GM10248 (cell line): ENCODE data around the gene ZNF25.
"Not testable (repeated sequence)": the region's sequence is repeated elsewhere in the genome, so short reads cannot be mapped to it uniquely, and the experiment has no call there.

Source experiments
- CTCF ChIA-PET: fragments of 300-600 bp; sonication (Branson Sonifier 250); formaldehyde crosslinking; extraction: SDS; loops from one replicate; lab custom pipeline; 2021; ENCODE audit warnings: antibody characterized with exemption; lab: Yijun Ruan, JAX
- POLR2A ChIA-PET: fragments of 350-650 bp; sonication (Branson Sonifier 250); formaldehyde crosslinking; extraction: SDS; loops from one replicate; lab custom pipeline; 2020; ENCODE audit warnings: antibody characterized with exemption; lab: Yijun Ruan, JAX
- DNase-seq: peaks from one replicate; pipeline ENCODE4 v3.0.0; 2012; ENCODE audit errors: extremely low spot score
- TF ChIP-seq, protein P1 (sequence below): IDR thresholded peaks from 2 replicates; pipeline ENCODE4 v1.5.1; 2012; ENCODE audit warnings: mild to moderate bottlenecking, low read depth; ENCODE audit errors: extremely low read depth, missing control alignments, control extremely low read depth

ZNF25 gene

GRCh38 chr10:37976091-37976879, at the start of gene ZNF25:
TSS of gene ZNF25 (minus strand) at chr10:37976647. CDS start at chr10:37971722, 4,925 bp downstream.
- CTCF ChIA-PET, result interaction anchor here (0.6 to 2.0 kb wide), 23 partner anchors 10 to 390 kb away, joined by 3 to 15 read pairs (median 4); partner anchors contain the start of genes ZNF33A and ZNF37A
- POLR2A ChIA-PET, result no interaction called here
- peak; percentile 97 for DNase-seq
- TF ChIP-seq, protein P1, sequence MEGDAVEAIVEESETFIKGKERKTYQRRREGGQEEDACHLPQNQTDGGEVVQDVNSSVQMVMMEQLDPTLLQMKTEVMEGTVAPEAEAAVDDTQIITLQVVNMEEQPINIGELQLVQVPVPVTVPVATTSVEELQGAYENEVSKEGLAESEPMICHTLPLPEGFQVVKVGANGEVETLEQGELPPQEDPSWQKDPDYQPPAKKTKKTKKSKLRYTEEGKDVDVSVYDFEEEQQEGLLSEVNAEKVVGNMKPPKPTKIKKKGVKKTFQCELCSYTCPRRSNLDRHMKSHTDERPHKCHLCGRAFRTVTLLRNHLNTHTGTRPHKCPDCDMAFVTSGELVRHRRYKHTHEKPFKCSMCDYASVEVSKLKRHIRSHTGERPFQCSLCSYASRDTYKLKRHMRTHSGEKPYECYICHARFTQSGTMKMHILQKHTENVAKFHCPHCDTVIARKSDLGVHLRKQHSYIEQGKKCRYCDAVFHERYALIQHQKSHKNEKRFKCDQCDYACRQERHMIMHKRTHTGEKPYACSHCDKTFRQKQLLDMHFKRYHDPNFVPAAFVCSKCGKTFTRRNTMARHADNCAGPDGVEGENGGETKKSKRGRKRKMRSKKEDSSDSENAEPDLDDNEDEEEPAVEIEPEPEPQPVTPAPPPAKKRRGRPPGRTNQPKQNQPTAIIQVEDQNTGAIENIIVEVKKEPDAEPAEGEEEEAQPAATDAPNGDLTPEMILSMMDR, result peak; percentile 86

DNA sequence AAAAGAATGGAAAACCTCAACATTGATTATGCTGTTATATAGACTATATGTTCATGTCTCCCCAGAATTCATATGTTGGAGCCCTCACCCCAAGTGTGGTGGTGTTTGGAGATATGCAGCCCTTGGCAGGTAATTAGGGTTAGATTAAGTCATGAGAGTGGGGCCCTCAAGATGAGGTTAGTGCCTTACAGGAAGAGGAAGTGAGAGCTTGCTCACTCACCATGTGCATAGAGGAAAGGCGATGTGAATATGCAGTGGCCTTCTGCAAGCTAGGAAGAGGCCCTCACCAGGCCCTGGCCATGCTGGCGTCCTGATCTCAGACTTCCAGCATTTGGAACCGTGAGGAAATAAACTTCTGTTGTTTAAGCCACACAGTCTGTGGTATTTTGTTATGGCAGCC, 48.8 kb upstream of the ZNF25 start:
- TF ChIP-seq, protein P1, result no peak
- DNase-seq, result peak; percentile 16
- CTCF ChIA-PET, result interaction anchor here (1.0 to 1.5 kb wide), 2 partner anchors 17 to 49 kb away, joined by 3 to 4 read pairs; partner anchors contain the start of gene ZNF25
- POLR2A ChIA-PET, result interaction anchor here (0.6 kb wide), 1 partner anchor 12 kb away, joined by 4 read pairs; no protein-coding TSS in a partner anchor

DNA sequence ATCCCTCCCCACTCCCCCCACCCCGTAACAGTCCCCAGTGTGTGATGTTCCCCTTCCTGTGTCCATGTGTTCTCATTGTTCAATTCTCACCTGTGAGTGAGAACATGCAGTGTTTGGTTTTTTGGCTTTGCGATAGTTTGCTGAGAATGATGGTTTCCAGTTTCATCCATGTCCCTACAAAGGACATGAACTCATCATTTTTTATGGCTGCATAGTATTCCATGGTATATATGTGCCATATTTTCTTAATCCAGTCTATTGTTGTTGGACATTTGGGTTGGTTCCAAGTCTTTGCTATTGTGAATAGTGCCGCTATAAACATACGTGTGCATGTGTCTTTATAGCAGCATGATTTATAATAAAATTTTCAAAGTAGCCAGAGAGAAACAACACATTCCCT, 42.7 kb upstream of the ZNF25 start:
- POLR2A ChIA-PET, CTCF ChIA-PET, DNase-seq: not testable (repeated sequence)

DNA sequence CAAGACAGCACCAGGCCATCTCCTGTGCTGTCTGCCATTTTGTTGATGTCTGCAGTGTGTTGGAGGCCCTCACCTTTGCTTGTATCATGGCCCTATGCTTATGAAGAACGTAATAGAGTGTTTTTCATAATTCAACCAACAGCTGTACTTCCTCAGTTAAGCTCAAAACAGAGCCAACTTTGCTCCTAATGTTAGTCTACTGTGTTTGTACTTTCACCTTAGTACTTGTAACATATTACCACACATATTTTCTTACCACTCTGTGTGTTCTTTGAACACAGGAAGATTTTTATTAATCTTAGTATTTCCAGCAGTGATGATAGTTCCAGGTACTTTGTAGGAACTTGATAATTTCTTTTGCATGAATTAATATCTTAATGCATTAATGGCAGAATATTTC, 39.9 kb upstream of the ZNF25 start:
- CTCF ChIA-PET, result no interaction called here
- TF ChIP-seq, protein P1, result no peak
- no peak for DNase-seq
- POLR2A ChIA-PET, result no interaction called here

- ChIA-PET POLR2A (interaction anchor here (0.7 kb wide), 1 partner anchor 32 kb away, joined by 3 read pairs; no protein-coding TSS in a partner anchor), CTCF (interaction anchor here (1.2 to 2.1 kb wide), 5 partner anchors 23 to 166 kb away, joined by 3 to 12 read pairs (median 5); partner anchors contain the start of gene ZNF25)
- peak; percentile 86 for DNase-seq
- TF ChIP-seq, protein P1, result no peak
Observed at GRCh38 chr10:38010119-38010903, 33.9 kb upstream of the ZNF25 start, which contains the start of gene ZNF33A. TSS of gene ZNF33A (plus strand) at chr10:38010675. CDS start at chr10:38012342, 1,667 bp downstream.

- DNase-seq, result no peak
- ChIA-PET CTCF (interaction anchor here (1.4 kb wide), 1 partner anchor 31 kb away, joined by 5 read pairs; the partner anchor contains the start of gene ZNF25), POLR2A (no interaction called here)
- TF ChIP-seq, protein P1, result no peak
Observed at GRCh38 chr10:38007991-38008390, 31.5 kb upstream of the ZNF25 start.
